Spleen (tissue), 7 donors: Measurements from ENCODE around the gene FNDC7.

Source experiments
- POLR2A ChIP-seq, 3 donors: fragments of 450-650 bp; IDR thresholded peaks; one replicate each; pipeline ENCODE4 v1.5.1; 2017; ENCODE audit warnings: antibody characterized with exemption in 3 of 3, mild to moderate bottlenecking in 1 of 3
- POLR2AphosphoS5 ChIP-seq, 3 donors: sonication (generic); formaldehyde crosslinking; IDR thresholded peaks; one replicate each; pipeline ENCODE4 v1.5.1; 2017; ENCODE audit warnings: antibody characterized with exemption in 3 of 3
- TF ChIP-seq, protein P1 (sequence below), 11 experiments: fragments of 200-600 bp in 7 of 11; fragments of 450-650 bp in 4 of 11; sonication (generic) in 4 of 11; IDR thresholded peaks in 8 of 11; conservative IDR thresholded peaks in 3 of 11; 1 replicate in 7 of 11; 2 replicates in 4 of 11; pipeline versions ENCODE4 v1.4.0 to v1.8.0; 2016 to 2021; ENCODE audit warnings: antibody characterized with exemption in 11 of 11, inconsistent platforms in 4 of 11, mild to moderate bottlenecking in 1 of 11
- donor health status: DM: no; HTN: no; CAD: no; lungs with moderate emphysema.
- donor health status: DM: no; HTN: no; CAD: no.
- donor health status: DM: no; HTN: no; CAD: no.

DNA sequence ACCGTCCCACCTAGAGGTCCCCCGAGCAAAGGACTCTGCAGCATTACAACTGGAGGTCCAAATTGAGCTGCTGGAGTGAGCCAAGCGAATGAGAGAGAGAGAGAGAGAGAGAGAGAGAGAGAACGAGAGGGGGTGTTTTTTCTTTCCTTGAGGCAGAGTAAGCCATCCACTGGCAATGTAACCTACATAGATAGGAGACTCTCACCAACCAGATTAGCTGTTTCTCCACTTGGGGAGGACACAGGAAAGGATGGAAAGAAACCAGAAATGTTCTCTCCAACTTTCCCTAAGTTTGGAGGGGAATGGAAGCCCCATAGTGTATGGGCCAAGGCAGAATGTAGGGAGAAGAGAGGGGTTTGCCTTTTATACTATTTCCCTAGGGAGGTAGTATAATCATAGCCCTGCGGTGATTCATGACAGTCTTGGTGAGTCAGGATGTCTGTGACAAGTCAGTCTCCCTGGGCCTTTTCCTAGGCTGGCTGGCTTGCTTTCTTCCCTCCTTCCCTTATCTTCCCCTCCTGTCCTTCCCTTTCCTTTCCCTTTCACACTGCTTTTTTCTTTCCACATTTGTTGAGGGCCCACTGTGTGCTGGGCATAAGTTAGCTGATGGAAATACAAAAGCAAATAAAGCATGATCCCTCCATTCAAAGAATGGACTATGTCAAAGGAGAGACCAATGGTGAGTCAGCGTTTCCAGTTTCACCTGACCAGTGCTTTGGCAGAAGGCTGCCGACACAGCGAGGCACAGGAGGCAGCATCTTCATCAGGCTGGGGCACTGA lies 7.1 kb downstream of the FNDC7 start:
- TF ChIP-seq, protein P1, sequence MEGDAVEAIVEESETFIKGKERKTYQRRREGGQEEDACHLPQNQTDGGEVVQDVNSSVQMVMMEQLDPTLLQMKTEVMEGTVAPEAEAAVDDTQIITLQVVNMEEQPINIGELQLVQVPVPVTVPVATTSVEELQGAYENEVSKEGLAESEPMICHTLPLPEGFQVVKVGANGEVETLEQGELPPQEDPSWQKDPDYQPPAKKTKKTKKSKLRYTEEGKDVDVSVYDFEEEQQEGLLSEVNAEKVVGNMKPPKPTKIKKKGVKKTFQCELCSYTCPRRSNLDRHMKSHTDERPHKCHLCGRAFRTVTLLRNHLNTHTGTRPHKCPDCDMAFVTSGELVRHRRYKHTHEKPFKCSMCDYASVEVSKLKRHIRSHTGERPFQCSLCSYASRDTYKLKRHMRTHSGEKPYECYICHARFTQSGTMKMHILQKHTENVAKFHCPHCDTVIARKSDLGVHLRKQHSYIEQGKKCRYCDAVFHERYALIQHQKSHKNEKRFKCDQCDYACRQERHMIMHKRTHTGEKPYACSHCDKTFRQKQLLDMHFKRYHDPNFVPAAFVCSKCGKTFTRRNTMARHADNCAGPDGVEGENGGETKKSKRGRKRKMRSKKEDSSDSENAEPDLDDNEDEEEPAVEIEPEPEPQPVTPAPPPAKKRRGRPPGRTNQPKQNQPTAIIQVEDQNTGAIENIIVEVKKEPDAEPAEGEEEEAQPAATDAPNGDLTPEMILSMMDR (IDR thresholded peaks at IDR 0.05 in 8 of 11, conservative IDR thresholded peaks at IDR 0.05 in 3 of 11) = no peak
- TF ChIP-seq POLR2AphosphoS5 (IDR thresholded peaks at IDR 0.05) = no peak
- TF ChIP-seq POLR2A (IDR thresholded peaks at IDR 0.05) = no peak
